ACHN (cell line): ENCODE data around the gene MMS19.
"Not testable (repeated sequence)": the region's sequence is repeated elsewhere in the genome, so short reads cannot be mapped to it uniquely, and the experiment has no call there.

Experiments
- DNase-seq: peaks from one replicate; pipeline ENCODE4 v3.0.0-alpha.2; 2015
- in situ Hi-C: cut with HindIII; loops from 2 replicates; pipeline ENCODE4 v1.10.0; 2017; ENCODE audit warnings: low sequenced_read_pairs, low pct_ligation_motif_present, low pct_unique_long_range_greater_than_20kb

MMS19 gene

GRCh38 chr10:97479939-97480338 is 18.3 kb downstream of the MMS19 start:
- in situ Hi-C loops = no loop called here
- no peak for DNase-seq

GRCh38 chr10:97479410-97479809 is 18.8 kb downstream of the MMS19 start:
- in situ Hi-C loops, DNase-seq: not testable (repeated sequence)

- in situ Hi-C loops = no loop called here
- no peak for DNase-seq
These were observed 22.2 kb downstream of the MMS19 start for GRCh38 chr10:97475936-97476594.

- in situ Hi-C loops = no loop called here
- DNase-seq = no peak
These were observed 23.3 kb downstream of the MMS19 start for GRCh38 chr10:97474918-97475317.

GRCh38 chr10:97468781-97469180 is 29.4 kb downstream of the MMS19 start:
- DNase-seq, in situ Hi-C loops: not testable (repeated sequence)

GRCh38 chr10:97468162-97468561 is 30.1 kb downstream of the MMS19 start:
- DNase-seq = no peak
- in situ Hi-C loops = no loop called here

GRCh38 chr10:97466755-97467154 is 31.5 kb downstream of the MMS19 start:
- peak; percentile 61 for DNase-seq
- in situ Hi-C loops = no loop called here

- DNase-seq = no peak
- in situ Hi-C loops = no loop called here
These were observed 32.2 kb downstream of the MMS19 start for GRCh38 chr10:97465982-97466381.

GRCh38 chr10:97464226-97464625 is 34.0 kb downstream of the MMS19 start:
- no peak for DNase-seq
- in situ Hi-C loops = no loop called here

GRCh38 chr10:97463363-97464132 is 34.7 kb downstream of the MMS19 start:
- peak; percentile 57 for DNase-seq
- in situ Hi-C loops = no loop called here

- no peak for DNase-seq
- in situ Hi-C loops = no loop called here
These were observed 35.9 kb downstream of the MMS19 start for GRCh38 chr10:97462309-97462708.

GRCh38 chr10:97459933-97460332 is 38.3 kb downstream of the MMS19 start:
- no peak for DNase-seq
- in situ Hi-C loops = no loop called here

GRCh38 chr10:97459111-97459510 is 39.1 kb downstream of the MMS19 start:
- in situ Hi-C loops = no loop called here
- no peak for DNase-seq

- DNase-seq = no peak
- in situ Hi-C loops = no loop called here
These were observed 41.5 kb downstream of the MMS19 start for GRCh38 chr10:97456686-97457065.

GRCh38 chr10:97456034-97456685 is 42.1 kb downstream of the MMS19 start:
- in situ Hi-C loops = no loop called here
- no peak for DNase-seq

GRCh38 chr10:97454330-97455036 is 43.7 kb downstream of the MMS19 start:
- in situ Hi-C loops = no loop called here
- no peak for DNase-seq

- no peak for DNase-seq
- in situ Hi-C loops = no loop called here
These were observed 45.9 kb downstream of the MMS19 start for GRCh38 chr10:97452352-97452751.

- no peak for DNase-seq
- in situ Hi-C loops = no loop called here
These were observed 46.6 kb downstream of the MMS19 start for GRCh38 chr10:97451605-97452004.

- in situ Hi-C loops = no loop called here
- DNase-seq = no peak
These were observed 47.4 kb downstream of the MMS19 start for GRCh38 chr10:97450828-97451227.
